WERI-Rb-1 (cell line): Measurements from ENCODE around the gene KCTD14.

ENCODE experiments used
- DNase-seq: peaks from one replicate; pipeline ENCODE4 v3.0.0-alpha.2; 2020
- H3K27ac ChIP-seq: fragments of 250-450 bp; sonication (Bioruptor Pico); 2 replicates; pipeline ENCODE4 v1.5.1; 2020; ENCODE audit warnings: mild to moderate bottlenecking, moderate library complexity
- H3K27me3 ChIP-seq: fragments of 250-450 bp; sonication (Bioruptor Pico); 2 replicates; pipeline ENCODE4 v1.5.1; 2021; ENCODE audit warnings: mild to moderate bottlenecking, low read depth, moderate library complexity; ENCODE audit not compliant: insufficient read depth, severe bottlenecking
- H3K36me3 ChIP-seq: fragments of 250-450 bp; sonication (Bioruptor Pico); 2 replicates; pipeline ENCODE4 v1.5.1; 2020; ENCODE audit warnings: mild to moderate bottlenecking, moderate library complexity
- H3K4me3 ChIP-seq: 2 replicates; pipeline ENCODE4 v1.5.1; 2011; ENCODE audit warnings: low read depth, mild to moderate bottlenecking, control low read depth, low read length
- H3K9me3 ChIP-seq: fragments of 250-450 bp; sonication (Bioruptor Pico); 2 replicates; pipeline ENCODE4 v1.5.1; 2021; ENCODE audit warnings: mild to moderate bottlenecking, moderate library complexity; ENCODE audit not compliant: severe bottlenecking
- TF ChIP-seq, protein P1 (sequence below): IDR thresholded peaks from 2 replicates; pipeline ENCODE4 v1.5.1; 2011; ENCODE audit warnings: low read depth, mild to moderate bottlenecking, control low read depth, inconsistent platforms, low read length

KCTD14 gene

DNA sequence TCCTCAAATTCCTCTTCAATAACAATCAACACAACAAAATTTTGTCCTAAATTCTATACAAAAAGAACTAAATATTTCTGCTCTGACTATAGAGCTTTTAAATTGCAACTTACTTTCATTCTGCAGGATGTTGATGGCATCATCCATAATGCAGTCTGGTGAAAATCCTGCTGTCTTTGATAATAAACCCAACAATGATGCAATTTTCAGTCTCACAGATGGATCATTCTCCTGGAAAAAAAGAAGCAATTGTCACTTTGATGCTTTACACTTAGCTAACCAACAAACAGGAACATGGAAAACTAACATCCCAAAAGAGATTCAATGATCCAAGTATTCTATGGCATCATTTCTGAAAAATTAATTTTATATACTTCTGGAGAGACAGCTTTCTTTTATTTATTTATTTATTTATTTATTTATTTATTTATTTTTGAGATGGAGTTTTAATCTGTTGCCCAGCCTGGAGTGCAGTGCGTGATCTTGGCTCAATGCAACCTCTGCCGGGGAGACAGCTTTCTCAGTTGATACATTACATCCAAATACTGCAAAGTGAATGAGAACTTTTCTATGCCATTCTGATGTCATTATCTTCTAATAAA is 41.6 kb downstream of the KCTD14 start:
- peaks cover 31% of the 10 kb centered on the region for H3K36me3 ChIP-seq
- H3K27ac ChIP-seq: no peak overlapping the region
- TF ChIP-seq, protein P1, sequence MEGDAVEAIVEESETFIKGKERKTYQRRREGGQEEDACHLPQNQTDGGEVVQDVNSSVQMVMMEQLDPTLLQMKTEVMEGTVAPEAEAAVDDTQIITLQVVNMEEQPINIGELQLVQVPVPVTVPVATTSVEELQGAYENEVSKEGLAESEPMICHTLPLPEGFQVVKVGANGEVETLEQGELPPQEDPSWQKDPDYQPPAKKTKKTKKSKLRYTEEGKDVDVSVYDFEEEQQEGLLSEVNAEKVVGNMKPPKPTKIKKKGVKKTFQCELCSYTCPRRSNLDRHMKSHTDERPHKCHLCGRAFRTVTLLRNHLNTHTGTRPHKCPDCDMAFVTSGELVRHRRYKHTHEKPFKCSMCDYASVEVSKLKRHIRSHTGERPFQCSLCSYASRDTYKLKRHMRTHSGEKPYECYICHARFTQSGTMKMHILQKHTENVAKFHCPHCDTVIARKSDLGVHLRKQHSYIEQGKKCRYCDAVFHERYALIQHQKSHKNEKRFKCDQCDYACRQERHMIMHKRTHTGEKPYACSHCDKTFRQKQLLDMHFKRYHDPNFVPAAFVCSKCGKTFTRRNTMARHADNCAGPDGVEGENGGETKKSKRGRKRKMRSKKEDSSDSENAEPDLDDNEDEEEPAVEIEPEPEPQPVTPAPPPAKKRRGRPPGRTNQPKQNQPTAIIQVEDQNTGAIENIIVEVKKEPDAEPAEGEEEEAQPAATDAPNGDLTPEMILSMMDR: no peak
- H3K9me3 ChIP-seq: no peaks in the 10 kb centered on the region
- no peak overlapping the region for H3K4me3 ChIP-seq
- no peaks in the 10 kb centered on the region for H3K27me3 ChIP-seq
- no peak for DNase-seq

DNA sequence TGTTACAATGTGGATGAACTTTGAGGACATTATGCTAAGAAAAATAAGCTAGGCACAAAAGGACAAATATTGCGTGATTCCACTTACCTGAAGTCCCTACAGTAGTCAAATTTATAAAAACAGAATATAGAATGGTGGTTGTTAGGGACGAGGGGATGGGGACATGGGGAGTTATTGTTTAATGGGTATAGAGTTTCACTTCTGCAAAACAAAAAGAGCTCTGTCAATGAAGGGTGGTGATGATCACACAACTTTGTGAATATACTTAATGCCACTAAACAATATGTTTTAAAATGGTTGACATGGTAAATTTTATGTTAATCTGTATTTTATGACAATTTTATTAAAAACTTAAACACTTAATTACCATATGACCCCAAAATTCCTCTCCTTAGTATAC is 54.7 kb downstream of the KCTD14 start:
- TF ChIP-seq, protein P1: no peak
- DNase-seq: no peak
- Histone ChIP-seq H3K27ac (no peak overlapping the region), H3K27me3 (no peaks in the 10 kb centered on the region), H3K36me3 (peaks cover 6% of the 10 kb centered on the region; the same call in 1 of the 2 replicates), H3K9me3 (no peaks in the 10 kb centered on the region), H3K4me3 (no peak overlapping the region)

DNA sequence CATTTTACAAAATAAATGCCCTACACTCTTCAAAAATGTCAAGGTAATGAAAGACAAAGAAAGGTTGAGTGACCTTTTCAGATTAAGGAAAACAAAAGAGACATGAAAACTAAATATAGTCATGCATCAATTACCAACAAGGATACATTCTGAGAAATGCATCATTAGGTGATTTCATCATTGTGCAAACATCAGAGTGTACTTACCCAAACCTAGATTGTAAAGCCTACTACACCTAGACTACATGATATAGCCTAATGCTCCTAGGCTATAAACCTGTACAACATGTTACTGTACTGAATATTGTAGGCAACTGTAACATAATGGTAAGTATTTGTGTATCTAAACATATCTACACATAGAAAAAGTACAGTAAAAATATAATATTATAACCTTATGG is 55.3 kb downstream of the KCTD14 start:
- H3K27ac ChIP-seq: no peak overlapping the region
- no peaks in the 10 kb centered on the region for H3K9me3 ChIP-seq
- H3K4me3 ChIP-seq: no peak overlapping the region
- H3K27me3 ChIP-seq: no peaks in the 10 kb centered on the region
- peaks cover 6% of the 10 kb centered on the region; the same call in 1 of the 2 replicates for H3K36me3 ChIP-seq
- no peak for DNase-seq
- TF ChIP-seq, protein P1: no peak

DNA sequence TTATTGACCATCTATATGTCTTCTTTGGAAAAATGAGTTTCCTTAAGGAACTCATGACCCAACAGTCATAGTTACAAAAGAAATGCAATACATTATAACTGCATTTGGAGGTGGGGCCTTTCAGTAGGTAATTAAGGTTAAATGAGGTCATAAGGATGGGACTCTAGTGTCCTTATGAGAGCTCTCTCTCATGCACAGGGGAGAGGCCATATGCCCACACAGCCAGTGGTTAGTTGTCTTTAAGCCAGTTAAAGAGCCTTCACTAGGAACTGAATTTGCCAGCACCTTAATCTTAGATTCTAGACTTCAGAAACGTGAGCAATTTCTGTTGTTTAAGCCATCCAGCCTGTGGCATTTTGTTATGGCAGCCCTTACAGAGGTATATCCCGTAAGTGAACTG is 56.0 kb downstream of the KCTD14 start:
- TF ChIP-seq, protein P1: no peak
- Histone ChIP-seq H3K27me3 (no peaks in the 10 kb centered on the region), H3K27ac (no peak overlapping the region), H3K4me3 (no peak overlapping the region), H3K36me3 (peaks cover 6% of the 10 kb centered on the region; the same call in 1 of the 2 replicates), H3K9me3 (no peaks in the 10 kb centered on the region)
- no peak for DNase-seq

DNA sequence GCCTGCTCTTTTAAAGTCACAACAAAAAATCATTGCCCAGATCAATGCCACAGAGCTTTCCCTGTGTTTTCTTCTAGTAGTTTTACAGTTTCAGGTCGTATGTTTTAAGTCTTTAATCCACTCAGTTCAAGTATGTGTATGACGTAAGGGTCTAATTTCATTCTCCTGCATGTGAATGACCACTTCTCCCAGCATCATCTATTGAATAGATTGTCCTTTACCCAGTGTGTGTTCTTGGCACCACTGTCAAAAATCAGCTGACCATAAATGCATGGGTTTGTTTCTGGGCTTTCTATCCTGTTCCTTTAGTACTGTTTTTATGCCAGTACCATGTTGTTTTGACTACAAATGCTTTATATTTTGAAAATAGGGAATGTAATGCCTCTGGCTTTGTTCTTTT is 56.7 kb downstream of the KCTD14 start:
- H3K4me3 ChIP-seq: no peak overlapping the region
- H3K27ac ChIP-seq: no peak overlapping the region
- TF ChIP-seq, protein P1: no peak

More for the DNA sequence above, 56.7 kb downstream of the KCTD14 start:
- Histone ChIP-seq H3K36me3 (peaks cover 6% of the 10 kb centered on the region; the same call in 1 of the 2 replicates), H3K9me3 (no peaks in the 10 kb centered on the region), H3K27me3 (no peaks in the 10 kb centered on the region)
- DNase-seq: no peak
